Melanocyte of skin (primary cell): ENCODE results near the gene SLC35A4. TPM values are rescaled to one million over a fixed set of nuclear protein-coding genes. Genes with fewer than 3 reads are reported as not detected.

Source experiments
- small RNA-seq, 2 donors: library from RNA; depleted of rRNA; stranded (forward); fragments of <200 nt; gene quantifications; one replicate each; pipeline ENCODE3, GENCODE V24; 2012
- total RNA-seq, 2 donors: library from RNA; depleted of rRNA; stranded (reverse); fragments of >200 nt; gene quantifications; 2 replicates each; pipeline ENCODE4 v1.2.3, GENCODE V29; 2012

SLC35A4 gene
- total RNA-seq = 10 to 100 TPM; 32.0 to 43.6 TPM

GRCh38 chr5:140564196-140565023 lies at the start of gene SLC35A4, which contains the start of gene APBB3:
Gene SLC35A4, plus strand, starts transcription at chr5:140564828. Its CDS starts 2,342 bp downstream, at chr5:140567170.
Gene APBB3, minus strand, starts transcription at chr5:140564598. Its CDS starts 353 bp downstream, at chr5:140564245.

GRCh38 chr5:140547508-140548299 lies 16.9 kb upstream of the SLC35A4 start, which contains the start of gene EIF4EBP3:
Gene EIF4EBP3, plus strand, starts transcription at chr5:140547662. Its CDS starts 76 bp downstream, at chr5:140547738.

GRCh38 chr5:140557136-140557805 lies 7.4 kb upstream of the SLC35A4 start, which contains the start of gene SRA1:
Gene SRA1, minus strand, starts transcription at chr5:140557473. Its CDS starts 21 bp downstream, at chr5:140557452.

Small RNA genes lying within 50 kb of the gene (small RNA-seq; reads per million reads assigned to genes)
- gene RF00279 (0 reads per million in 2 donors), gene RF00443 (0 reads per million in 2 donors)

Other genes with a start within 250 kb of the SLC35A4 start
- 1 to 10 TPM; 3.1 to 5.7 TPM for gene HBEGF, start 218.2 kb upstream of the SLC35A4 start, total RNA-seq
- not detected for gene SLC4A9, start 204.6 kb upstream of the SLC35A4 start, total RNA-seq
- gene ANKHD1, start 163.0 kb upstream of the SLC35A4 start, total RNA-seq = 10 to 100 TPM; 68.1 to 81.9 TPM
- gene EIF4EBP3, start 17.2 kb upstream of the SLC35A4 start, total RNA-seq = 1 to 10 TPM; 1.7 to 4.1 TPM
- 10 to 100 TPM; 20.6 to 43.0 TPM for gene SRA1, start 7.4 kb upstream of the SLC35A4 start, total RNA-seq
- gene APBB3, start 230 bp upstream of the SLC35A4 start, total RNA-seq = 10 to 100 TPM; 10.3 to 16.9 TPM
- gene CD14, start 68.3 kb downstream of the SLC35A4 start, total RNA-seq = 1 to 10 TPM; 1.3 to 3.4 TPM
- gene TMCO6, start 74.6 kb downstream of the SLC35A4 start, total RNA-seq = 10 to 100 TPM; 12.7 to 14.8 TPM
- gene NDUFA2, start 82.8 kb downstream of the SLC35A4 start, total RNA-seq = 10 to 100 TPM; 41.6 to 48.0 TPM
- gene IK, start 83.0 kb downstream of the SLC35A4 start, total RNA-seq = 10 to 100 TPM; 84.3 to 95.2 TPM
- 10 to 100 TPM; 32.3 to 50.3 TPM for gene WDR55, start 100.1 kb downstream of the SLC35A4 start, total RNA-seq
- gene DND1, start 108.7 kb downstream of the SLC35A4 start, total RNA-seq = under 1 TPM; 0.34 to 1.00 TPM
- gene HARS1, start 126.5 kb downstream of the SLC35A4 start, total RNA-seq = 10 to 100 TPM; 41.0 to 68.9 TPM
- 10 to 100 TPM; 24.1 to 29.0 TPM for gene HARS2, start 126.6 kb downstream of the SLC35A4 start, total RNA-seq
- 10 to 100 TPM; 23.4 to 37.0 TPM for gene ZMAT2, start 135.6 kb downstream of the SLC35A4 start, total RNA-seq
- not detected for gene PCDHA1, start 221.3 kb downstream of the SLC35A4 start, total RNA-seq
- gene PCDHA2, start 230.0 kb downstream of the SLC35A4 start, total RNA-seq = not detected
- under 1 TPM in 1 of 2 donors, not detected in 1; under 0.01 TPM for gene PCDHA3, start 236.2 kb downstream of the SLC35A4 start, total RNA-seq
- under 1 TPM; under 0.01 TPM for gene PCDHA4, start 242.2 kb downstream of the SLC35A4 start, total RNA-seq